ENCODE data around the gene TRRAP. TPM values are rescaled to one million over a fixed set of nuclear protein-coding genes. Genes with fewer than 3 reads are reported as not detected.

TRRAP gene
- total RNA-seq, 2 donors from 2014 or later: 21.1 to 25.2 TPM

GRCh38 chr7:98884416-98884815 is 6.1 kb downstream of the TRRAP start:
- WGBS, 2 donors: 77 to 80% methylated on average over 4 of the region's 4 CpGs
- TF ChIP-seq POLR2A (IDR thresholded peaks at IDR 0.05) (no peak), CTCF (IDR thresholded peaks at IDR 0.05) (no peak)
- Histone ChIP-seq H3K27me3 (no peaks in the 10 kb centered on the region), H3K9me3 (no peaks in the 10 kb centered on the region), H3K4me3 (no peak overlapping the region), H3K4me1 (peaks cover 10% of the 10 kb centered on the region), H3K27ac (no peak overlapping the region), H3K36me3 (replicated peaks in 1 of 2; ENCODE audit: insufficient read depth in 1 of 2, low read depth in 2 of 2) (peaks cover 0 to 12% of the 10 kb centered on the region in 2 donors)
- no peak for DNase-seq
- ATAC-seq: no peak
- intact Hi-C loops (cut with DNase I): no loop called here

- no peaks in the 10 kb centered on the region for H3K4me1 ChIP-seq
- no peaks in the 10 kb centered on the region for H3K27me3 ChIP-seq
- DNase-seq: no peak
- TF ChIP-seq CTCF (IDR thresholded peaks at IDR 0.05) (no peak), POLR2A (IDR thresholded peaks at IDR 0.05) (no peak)
- no peak for ATAC-seq
- no peak overlapping the region for H3K27ac ChIP-seq
- H3K9me3 ChIP-seq: no peaks in the 10 kb centered on the region
- H3K4me3 ChIP-seq: no peak overlapping the region
- intact Hi-C loops (cut with DNase I): no loop called here
- H3K36me3 ChIP-seq (replicated peaks in 1 of 2; ENCODE audit: insufficient read depth in 1 of 2, low read depth in 2 of 2): peaks cover 0 to 18% of the 10 kb centered on the region in 2 donors
Measured at GRCh38 chr7:98887038-98887437, 8.7 kb downstream of the TRRAP start.

GRCh38 chr7:98892609-98893008 is 14.3 kb downstream of the TRRAP start:
- peaks cover 7 to 34% of the 10 kb centered on the region in 2 donors for H3K36me3 ChIP-seq (replicated peaks in 1 of 2; ENCODE audit: insufficient read depth in 1 of 2, low read depth in 2 of 2)
- no peak for DNase-seq

GRCh38 chr7:98899816-98900215 is 21.5 kb downstream of the TRRAP start:
- no peak for ATAC-seq
- DNase-seq: no peak
- Histone ChIP-seq H3K36me3 (replicated peaks in 1 of 2; ENCODE audit: insufficient read depth in 1 of 2, low read depth in 2 of 2) (peaks cover 5 to 56% of the 10 kb centered on the region in 2 donors), H3K27me3 (no peaks in the 10 kb centered on the region), H3K4me3 (no peak overlapping the region), H3K4me1 (no peaks in the 10 kb centered on the region), H3K9me3 (no peaks in the 10 kb centered on the region), H3K27ac (no peak overlapping the region)
- TF ChIP-seq CTCF (IDR thresholded peaks at IDR 0.05) (no peak), POLR2A (IDR thresholded peaks at IDR 0.05) (no peak)
- intact Hi-C loops (cut with DNase I): no loop called here
- WGBS, 2 donors: 93% methylated on average over 7 of the region's 7 CpGs

More at GRCh38 chr7:98892609-98893008, 14.3 kb downstream of the TRRAP start:
- Histone ChIP-seq H3K4me3 (no peak overlapping the region), H3K4me1 (no peaks in the 10 kb centered on the region), H3K27ac (no peak overlapping the region), H3K9me3 (no peaks in the 10 kb centered on the region), H3K27me3 (no peaks in the 10 kb centered on the region)
- TF ChIP-seq CTCF (IDR thresholded peaks at IDR 0.05) (no peak), POLR2A (IDR thresholded peaks at IDR 0.05) (no peak)
- intact Hi-C loops (cut with DNase I): no loop called here
- no peak for ATAC-seq
- WGBS, 2 donors: 94 to 96% methylated on average over 7 of the region's 7 CpGs

- intact Hi-C loops (cut with DNase I): no loop called here
- DNase-seq (no peak), ATAC-seq (no peak)
- H3K9me3 ChIP-seq: no peaks in the 10 kb centered on the region
- no peak overlapping the region for H3K4me3 ChIP-seq
- no peak overlapping the region for H3K27ac ChIP-seq
- H3K4me1 ChIP-seq: no peaks in the 10 kb centered on the region
- H3K36me3 ChIP-seq (replicated peaks in 1 of 2; ENCODE audit: insufficient read depth in 1 of 2, low read depth in 2 of 2): peaks cover 9 to 66% of the 10 kb centered on the region in 2 donors
- no peak for TF ChIP-seq POLR2A (IDR thresholded peaks at IDR 0.05)
- no peak for TF ChIP-seq CTCF (IDR thresholded peaks at IDR 0.05)
- WGBS, 2 donors: 91 to 94% methylated on average over 3 of the region's 3 CpGs
- no peaks in the 10 kb centered on the region for H3K27me3 ChIP-seq
Measured at GRCh38 chr7:98900815-98901214, 22.5 kb downstream of the TRRAP start.

All from body of pancreas (tissue), 4 donors.